Fibroblast of lung (primary cell): Measurements from ENCODE around the gene DMXL1. TPM values are rescaled to one million over a fixed set of nuclear protein-coding genes. Genes with fewer than 3 reads are reported as not detected.

Experiments used
- DNase-seq, 2 donors: peaks; one replicate each; pipeline versions ENCODE4 v3.0.0 to v3.0.0-alpha.2; 2010; ENCODE audit warnings: low read depth in 2 of 2
- H2AFZ ChIP-seq: 2 replicates; pipeline ENCODE4 v1.5.1; 2012; ENCODE audit warnings: low read length, control low read depth, inconsistent platforms
- H3K27ac ChIP-seq: 2 replicates; pipeline ENCODE4 v1.5.1; 2011; ENCODE audit warnings: low read length, control low read depth; ENCODE audit not compliant: insufficient read depth
- H3K27me3 ChIP-seq: 2 replicates; pipeline ENCODE4 v1.5.1; 2011; ENCODE audit warnings: mild to moderate bottlenecking, low read length; ENCODE audit not compliant: control insufficient read depth, insufficient read depth
- H3K36me3 ChIP-seq: 2 replicates; pipeline ENCODE4 v1.5.1; 2011; ENCODE audit warnings: low read length; ENCODE audit not compliant: control insufficient read depth, insufficient read depth
- H3K4me1 ChIP-seq: 2 replicates; pipeline ENCODE4 v1.5.1; 2011; ENCODE audit warnings: low read length; ENCODE audit not compliant: control insufficient read depth, insufficient read depth; ENCODE audit errors: extremely low read depth
- H3K4me2 ChIP-seq: 2 replicates; pipeline ENCODE4 v1.5.1; 2011; ENCODE audit warnings: low read length, control low read depth; ENCODE audit not compliant: insufficient read depth; ENCODE audit errors: extremely low read depth
- H3K4me3 ChIP-seq, 4 experiments: fragments of 200-600 bp in 1 of 4; sonication (generic) in 1 of 4; replicated peaks in 1 of 4; 2 replicates each; pipeline ENCODE4 v1.5.1; 2011 to 2016; ENCODE audit warnings: low read length in 4 of 4, low read depth in 3 of 4, mild to moderate bottlenecking in 3 of 4, control low read depth in 2 of 4, inconsistent platforms in 1 of 4, mixed read lengths in 1 of 4; ENCODE audit not compliant: insufficient read depth in 1 of 4; ENCODE audit errors: control extremely low read depth in 1 of 4
- H3K79me2 ChIP-seq: 2 replicates; pipeline ENCODE4 v1.5.1; 2012; ENCODE audit warnings: mild to moderate bottlenecking, low read length, inconsistent platforms; ENCODE audit not compliant: control insufficient read depth, insufficient read depth
- H3K9ac ChIP-seq: 2 replicates; pipeline ENCODE4 v1.5.1; 2011; ENCODE audit warnings: mild to moderate bottlenecking, low read length, control low read depth; ENCODE audit not compliant: insufficient read depth
- H3K9me3 ChIP-seq: 2 replicates; pipeline ENCODE4 v1.5.1; 2012; ENCODE audit warnings: low read depth, low read length; ENCODE audit not compliant: control insufficient read depth, insufficient read depth
- H4K20me1 ChIP-seq: 2 replicates; pipeline ENCODE4 v1.5.1; 2011; ENCODE audit warnings: low read length; ENCODE audit not compliant: control insufficient read depth, insufficient read depth; ENCODE audit errors: extremely low read depth
- CTCF ChIP-seq, 2 donors: IDR thresholded peaks in 1 of 2; conservative IDR thresholded peaks in 1 of 2; 1 replicate in 1 of 2; 2 replicates in 1 of 2; pipeline ENCODE4 v1.5.1; 2011 to 2012; ENCODE audit warnings: low read length in 2 of 2, control low read depth in 1 of 2, inconsistent platforms in 1 of 2, low read depth in 1 of 2, mild to moderate bottlenecking in 1 of 2
- EZH2 ChIP-seq: IDR thresholded peaks from 2 replicates; pipeline ENCODE4 v1.5.1; 2012; ENCODE audit warnings: low read length, control low read depth, mild to moderate bottlenecking; ENCODE audit errors: missing control alignments
- polyA plus RNA-seq, 2 donors: library from polyadenylated mRNA; depleted of rRNA in 1 of 2; stranded (reverse) in 1 of 2; unstranded in 1 of 2; fragments of >200 nt; gene quantifications; 2 replicates each; pipeline ENCODE4 v1.2.1, GENCODE V29; 2011 to 2012; ENCODE audit warnings: missing spikeins in 1 of 2
- total RNA-seq: library from RNA; depleted of rRNA; stranded (reverse); fragments of >200 nt; gene quantifications from 2 replicates; pipeline ENCODE4 v1.2.1, GENCODE V29; 2014

Gene DMXL1
- total and polyA plus RNA-seq, 2 donors (not counting 1 experiment from before 2014, with no cell fraction given), result 21.1 to 59.5 TPM

DNA sequence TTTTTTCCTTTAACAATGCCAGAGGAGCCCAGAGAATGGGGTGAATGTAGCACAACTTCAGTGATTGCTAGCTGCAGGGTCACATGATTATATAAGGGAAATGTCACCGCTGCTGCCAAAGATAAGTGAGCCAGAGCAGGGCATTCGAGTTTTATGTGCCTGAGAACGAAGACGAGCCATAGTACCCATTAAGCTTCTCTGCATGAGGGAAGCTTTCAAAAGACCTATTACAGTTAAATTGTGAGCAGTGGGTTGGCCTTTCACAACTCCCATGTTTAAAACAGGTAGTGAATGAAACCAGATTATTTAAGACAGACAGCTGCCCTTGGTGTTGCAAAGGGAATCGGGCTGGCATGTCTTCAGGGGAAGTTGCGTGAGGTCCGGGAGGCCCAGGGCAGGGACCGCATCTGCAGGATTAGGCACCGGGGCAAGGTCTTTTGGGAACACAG is 202.5 kb downstream of the DMXL1 start:
- Histone ChIP-seq H3K4me1 (peaks cover 5% of the 10 kb centered on the region), H3K9ac (no peak overlapping the region), H3K27ac (no peak overlapping the region), H3K9me3 (no peaks in the 10 kb centered on the region), H3K36me3 (no peaks in the 10 kb centered on the region), H3K27me3 (no peaks in the 10 kb centered on the region), H3K79me2 (peaks cover 5% of the 10 kb centered on the region), H4K20me1 (no peaks in the 10 kb centered on the region), H3K4me3 (no peak overlapping the region), H2AFZ (no peak overlapping the region), H3K4me2 (no peak overlapping the region)
- TF ChIP-seq EZH2, result no peak
- TF ChIP-seq CTCF (conservative IDR thresholded peaks at IDR 0.05 in 1 of 2, IDR thresholded peaks at IDR 0.05 in 1 of 2; ENCODE audit: low read depth in 1 of 2, low read length in 2 of 2), result no peak
- DNase-seq, result no peak

- no peaks in the 10 kb centered on the region for H3K27me3 ChIP-seq
- H3K9ac ChIP-seq, result no peak overlapping the region
- TF ChIP-seq CTCF (conservative IDR thresholded peaks at IDR 0.05 in 1 of 2, IDR thresholded peaks at IDR 0.05 in 1 of 2; ENCODE audit: low read depth in 1 of 2, low read length in 2 of 2) (no peak), EZH2 (no peak)
- peaks cover 2% of the 10 kb centered on the region for H3K79me2 ChIP-seq
- DNase-seq, result peak in 1 of 2 donors; percentile 34
- no peak overlapping the region for H3K4me2 ChIP-seq
- H2AFZ ChIP-seq, result no peak overlapping the region
- peaks cover 5% of the 10 kb centered on the region for H3K4me1 ChIP-seq
- H4K20me1 ChIP-seq, result no peaks in the 10 kb centered on the region
- no peak overlapping the region for H3K4me3 ChIP-seq
- no peaks in the 10 kb centered on the region for H3K9me3 ChIP-seq
- no peaks in the 10 kb centered on the region for H3K36me3 ChIP-seq
- no peak overlapping the region for H3K27ac ChIP-seq
These were observed 203.3 kb downstream of the DMXL1 start for GRCh38 chr5:119274030-119274766.

DNA sequence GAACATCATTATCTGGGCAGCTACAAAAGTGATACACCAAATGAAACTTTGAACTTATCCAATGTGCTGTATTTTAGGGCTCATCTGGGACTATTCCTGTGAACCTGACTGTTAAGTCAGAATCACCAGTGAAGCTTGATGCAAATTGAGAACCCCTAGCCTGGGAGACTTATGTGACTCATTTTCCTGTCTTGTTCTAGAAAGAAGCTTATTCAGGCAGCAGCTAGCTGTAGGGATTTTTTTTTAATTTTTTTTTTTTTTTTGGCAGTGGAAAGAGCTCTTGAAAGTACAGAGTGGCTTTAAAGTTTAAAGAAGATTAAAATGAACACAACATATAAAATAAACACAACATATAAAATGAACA is 203.9 kb downstream of the DMXL1 start:
- no peak overlapping the region for H3K27ac ChIP-seq
- no peaks in the 10 kb centered on the region for H4K20me1 ChIP-seq
- H3K4me2 ChIP-seq, result no peak overlapping the region
- H3K9me3 ChIP-seq, result no peaks in the 10 kb centered on the region
- no peaks in the 10 kb centered on the region for H3K27me3 ChIP-seq
- TF ChIP-seq EZH2 (no peak), CTCF (conservative IDR thresholded peaks at IDR 0.05 in 1 of 2, IDR thresholded peaks at IDR 0.05 in 1 of 2; ENCODE audit: low read depth in 1 of 2, low read length in 2 of 2) (no peak)
- no peaks in the 10 kb centered on the region for H3K36me3 ChIP-seq
- H3K4me1 ChIP-seq, result peaks cover 5% of the 10 kb centered on the region
- peak; percentile 63 to 89 for DNase-seq
- no peak overlapping the region for H3K9ac ChIP-seq
- no peak overlapping the region for H2AFZ ChIP-seq
- H3K79me2 ChIP-seq, result no peaks in the 10 kb centered on the region
- no peak overlapping the region for H3K4me3 ChIP-seq
